HG03108 (cell line): Measurements from ENCODE around the gene CTSL.

Source experiments
- ATAC-seq: cut with Tn5 transposase; IDR thresholded peaks from one replicate; pipeline ENCODE4 v1.9.1; 2021; ENCODE audit warnings: moderate library complexity; ENCODE audit not compliant: unreplicated experiment

Gene CTSL

DNA sequence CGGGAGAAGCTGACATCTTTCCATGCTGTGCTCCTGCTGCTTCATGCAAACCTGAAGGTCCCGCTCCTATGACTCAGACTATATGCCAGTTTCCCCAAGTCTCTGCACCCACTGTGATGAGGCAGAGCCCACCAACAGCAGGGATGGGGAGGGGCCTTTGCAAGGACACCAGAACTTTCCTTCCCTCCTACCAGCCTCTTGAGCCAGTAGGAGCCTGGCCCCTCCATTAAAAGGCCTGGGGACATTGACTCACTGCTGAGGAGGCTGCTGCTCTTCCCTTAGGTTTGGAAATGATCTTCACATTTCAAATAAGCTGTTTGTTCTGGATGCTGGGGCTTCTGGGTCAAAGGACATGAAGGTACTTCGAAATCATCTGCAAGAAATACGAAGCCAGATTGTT, 26.1 kb upstream of the CTSL start:
- ATAC-seq: no peak

DNA sequence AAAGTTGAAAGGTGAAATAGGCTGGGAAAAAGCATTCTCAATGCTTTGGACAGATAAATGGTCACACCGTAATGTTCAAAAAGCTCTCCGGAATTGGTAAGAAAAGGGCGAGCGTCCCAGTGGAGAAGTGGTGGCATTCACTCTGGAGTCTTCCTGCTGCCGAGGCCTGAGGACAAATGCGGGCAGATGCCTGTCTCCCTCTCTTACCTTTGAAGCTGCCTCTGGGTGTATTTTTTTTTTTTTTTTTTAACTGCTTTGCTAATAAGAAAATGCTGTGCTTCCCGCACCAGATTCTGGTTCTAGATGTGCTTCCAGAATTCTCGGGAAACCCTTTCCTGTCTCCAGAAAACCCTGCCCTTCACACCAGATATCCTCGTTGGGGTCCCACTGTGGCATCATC, 24.4 kb upstream of the CTSL start:
- ATAC-seq: no peak

DNA sequence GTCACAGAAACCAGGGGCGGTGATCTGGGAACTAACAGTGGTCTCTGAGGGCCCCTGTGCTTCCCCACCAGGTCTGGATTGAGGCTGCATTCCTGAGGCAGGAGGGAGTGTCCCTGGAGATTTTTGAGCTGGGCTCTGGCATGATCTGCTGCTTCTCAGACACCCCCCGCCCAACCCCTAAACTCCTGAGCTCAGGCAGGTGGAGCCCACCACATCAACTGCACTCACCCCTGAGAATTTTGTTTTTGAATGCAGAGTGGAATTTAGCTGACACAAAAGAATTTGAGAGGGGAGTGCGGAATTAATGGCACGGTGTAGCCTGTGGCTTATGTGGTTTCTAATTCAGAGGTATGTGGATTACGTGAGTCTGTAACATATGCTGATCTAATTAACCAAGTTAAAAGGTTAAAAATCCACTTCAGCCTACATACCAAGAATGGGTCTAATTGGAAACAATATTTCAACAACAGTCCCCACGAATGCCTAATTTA, 23.9 kb upstream of the CTSL start:
- ATAC-seq: no peak

DNA sequence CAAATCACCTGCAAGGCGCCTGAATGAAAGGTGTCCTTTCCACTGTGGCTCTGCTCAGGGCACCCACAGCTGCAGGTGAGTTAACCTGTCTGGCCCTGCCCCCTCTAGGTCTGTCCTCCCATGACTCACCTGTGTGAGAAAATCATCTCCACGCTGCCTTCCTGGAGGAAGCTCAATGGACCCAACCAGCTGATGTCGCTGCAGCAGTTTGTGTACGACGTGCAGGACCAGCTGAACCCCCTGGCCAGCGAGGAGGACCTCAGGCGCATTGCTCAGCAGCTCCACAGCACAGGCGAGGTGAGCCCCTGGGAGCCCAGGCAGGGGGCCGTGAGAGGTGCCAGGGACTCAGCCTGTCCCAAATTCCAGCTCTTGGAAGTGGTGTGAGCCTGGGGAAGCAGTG, 23.0 kb upstream of the CTSL start:
- ATAC-seq: no peak

DNA sequence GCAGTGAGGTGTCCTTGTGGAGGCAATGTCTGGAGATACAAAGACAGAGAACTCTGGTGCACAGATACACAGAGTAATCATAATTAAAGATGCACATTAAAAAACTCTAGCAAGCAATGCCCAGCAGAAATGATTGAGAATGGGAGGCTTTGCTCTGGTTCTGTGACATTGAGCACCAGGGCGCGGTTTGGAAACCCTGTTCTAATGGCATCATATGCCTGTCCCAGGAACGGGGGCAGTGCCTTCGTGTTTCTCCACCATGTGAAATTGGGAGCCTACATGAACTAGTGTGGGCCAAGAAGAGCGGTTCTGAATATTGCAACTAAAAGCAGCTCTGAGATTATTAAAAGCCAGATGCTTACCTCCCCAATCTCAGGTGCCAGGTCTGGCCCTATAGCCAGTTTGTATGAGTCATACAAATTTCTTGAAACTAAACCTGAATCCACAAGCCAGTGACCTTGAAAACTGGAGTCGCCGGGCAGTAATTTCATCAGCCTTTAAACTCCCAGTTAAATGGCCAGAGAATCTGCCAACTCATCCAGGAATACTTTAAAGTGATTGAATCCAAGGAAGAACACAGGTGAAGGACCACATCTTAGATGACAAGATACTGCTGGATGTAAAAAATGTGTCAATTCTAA, 22.2 kb upstream of the CTSL start:
- no peak for ATAC-seq

DNA sequence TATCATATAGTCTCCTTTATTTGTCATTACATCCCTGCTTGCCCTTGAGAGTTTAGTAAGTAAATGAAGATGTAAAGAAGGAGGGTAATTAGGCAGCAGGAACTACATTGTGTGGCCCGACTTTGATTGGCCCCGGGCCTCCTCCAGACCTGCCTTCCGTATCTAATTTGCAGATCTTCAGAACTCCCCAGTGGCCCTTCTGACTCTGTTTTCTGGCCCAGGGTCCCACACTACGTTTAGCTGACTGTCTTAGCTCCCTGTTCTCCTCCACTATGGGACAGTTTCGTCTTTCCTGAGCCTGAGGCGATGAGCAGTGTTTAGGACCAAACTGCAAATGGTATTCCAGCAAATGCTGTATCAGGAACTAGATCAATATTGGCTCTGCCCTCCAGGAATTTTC, 21.6 kb upstream of the CTSL start:
- no peak for ATAC-seq

DNA sequence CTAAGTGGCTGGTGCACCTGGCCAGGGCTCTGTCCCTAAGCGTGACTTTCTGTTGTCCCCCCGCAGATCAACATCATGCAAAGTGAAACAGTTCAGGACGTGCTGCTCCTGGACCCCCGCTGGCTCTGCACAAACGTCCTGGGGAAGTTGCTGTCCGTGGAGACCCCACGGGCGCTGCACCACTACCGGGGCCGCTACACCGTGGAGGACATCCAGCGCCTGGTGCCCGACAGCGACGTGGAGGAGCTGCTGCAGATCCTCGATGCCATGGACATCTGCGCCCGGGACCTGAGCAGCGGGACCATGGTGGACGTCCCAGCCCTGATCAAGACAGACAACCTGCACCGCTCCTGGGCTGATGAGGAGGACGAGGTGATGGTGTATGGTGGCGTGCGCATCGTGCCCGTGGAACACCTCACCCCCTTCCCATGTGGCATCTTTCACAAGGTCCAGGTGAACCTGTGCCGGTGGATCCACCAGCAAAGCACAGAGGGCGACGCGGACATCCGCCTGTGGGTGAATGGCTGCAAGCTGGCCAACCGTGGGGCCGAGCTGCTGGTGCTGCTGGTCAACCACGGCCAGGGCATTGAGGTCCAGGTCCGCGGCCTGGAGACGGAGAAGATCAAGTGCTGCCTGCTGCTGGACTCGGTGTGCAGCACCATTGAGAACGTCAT, 19.7 kb upstream of the CTSL start:
- ATAC-seq: no peak

DNA sequence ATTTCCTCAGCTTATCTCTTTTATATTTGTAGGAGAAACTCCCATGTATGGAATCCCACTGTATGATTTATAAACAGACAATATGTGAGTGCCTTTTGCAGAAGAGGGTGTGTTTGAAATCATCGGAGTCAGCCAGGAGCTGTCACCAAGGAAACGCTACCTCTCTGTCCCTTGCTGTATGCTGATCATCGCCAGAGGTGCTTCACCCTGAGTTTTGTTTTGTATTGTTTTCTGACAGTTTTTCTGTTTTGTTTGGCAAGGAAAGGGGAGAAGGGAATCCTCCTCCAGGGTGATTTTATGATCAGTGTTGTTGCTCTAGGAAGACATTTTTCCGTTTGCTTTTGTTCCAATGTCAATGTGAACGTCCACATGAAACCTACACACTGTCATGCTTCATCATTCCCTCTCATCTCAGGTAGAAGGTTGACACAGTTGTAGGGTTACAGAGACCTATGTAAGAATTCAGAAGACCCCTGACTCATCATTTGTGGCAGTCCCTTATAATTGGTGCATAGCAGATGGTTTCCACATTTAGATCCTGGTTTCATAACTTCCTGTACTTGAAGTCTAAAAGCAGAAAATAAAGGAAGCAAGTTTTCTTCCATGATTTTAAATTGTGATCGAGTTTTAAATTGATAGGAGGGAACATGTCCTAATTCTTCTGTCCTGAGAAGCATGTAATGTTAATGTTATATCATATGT, 18.0 kb upstream of the CTSL start:
- no peak for ATAC-seq

DNA sequence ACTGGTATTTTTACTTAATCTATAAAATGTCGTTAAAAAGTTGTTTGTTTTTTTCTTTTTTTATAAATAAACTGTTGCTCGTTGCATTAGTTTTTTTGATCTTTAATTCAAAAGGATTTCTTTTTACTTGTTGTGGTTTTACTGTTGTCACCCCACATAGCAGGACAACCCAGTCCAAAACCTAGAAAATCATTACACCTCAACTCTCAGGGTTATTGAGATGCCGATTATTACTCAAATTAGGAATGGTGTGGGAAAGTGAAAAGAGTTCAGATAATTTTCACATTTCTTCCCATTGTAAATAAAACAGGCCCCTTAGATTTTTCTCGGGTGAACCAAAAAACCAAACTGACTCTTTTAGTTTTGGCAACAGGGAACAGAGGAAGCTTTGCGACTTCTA, 17.4 kb upstream of the CTSL start:
- ATAC-seq: no peak

DNA sequence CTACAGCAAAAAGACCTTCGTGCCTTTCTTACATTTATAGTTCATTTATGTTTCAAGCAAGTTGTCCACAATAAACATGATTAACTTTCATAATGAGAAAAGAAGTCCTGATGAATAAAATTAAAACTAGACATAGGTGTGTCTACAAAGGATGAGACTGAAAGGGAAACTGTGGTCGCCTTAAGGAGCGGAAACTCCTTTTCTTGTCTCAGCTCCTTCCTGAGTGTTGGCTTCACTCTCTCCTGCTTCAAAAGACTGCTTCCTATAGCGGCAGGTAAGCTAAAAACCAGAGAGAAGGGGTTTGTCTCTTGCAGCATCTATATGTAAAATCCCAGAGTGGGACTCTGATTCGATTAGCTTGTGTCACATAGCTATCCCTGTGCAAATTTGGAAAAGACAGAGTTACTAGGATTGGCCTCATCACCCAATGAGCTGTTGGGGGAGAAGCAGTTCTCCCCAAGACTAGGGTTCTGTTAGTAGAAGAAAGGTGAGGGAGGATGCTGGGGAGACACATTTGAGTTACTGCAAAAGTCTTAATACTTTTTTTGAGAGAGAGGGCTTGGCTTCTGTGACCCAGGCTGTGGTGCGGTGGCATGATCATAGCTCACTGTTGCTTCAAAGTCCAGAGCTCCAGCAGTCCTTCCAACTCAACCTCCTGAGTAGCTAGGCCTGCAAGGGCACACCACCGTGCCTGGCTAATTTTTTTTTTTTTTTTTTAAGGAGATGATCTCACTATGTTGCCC, 16.8 kb upstream of the CTSL start:
- ATAC-seq: no peak

DNA sequence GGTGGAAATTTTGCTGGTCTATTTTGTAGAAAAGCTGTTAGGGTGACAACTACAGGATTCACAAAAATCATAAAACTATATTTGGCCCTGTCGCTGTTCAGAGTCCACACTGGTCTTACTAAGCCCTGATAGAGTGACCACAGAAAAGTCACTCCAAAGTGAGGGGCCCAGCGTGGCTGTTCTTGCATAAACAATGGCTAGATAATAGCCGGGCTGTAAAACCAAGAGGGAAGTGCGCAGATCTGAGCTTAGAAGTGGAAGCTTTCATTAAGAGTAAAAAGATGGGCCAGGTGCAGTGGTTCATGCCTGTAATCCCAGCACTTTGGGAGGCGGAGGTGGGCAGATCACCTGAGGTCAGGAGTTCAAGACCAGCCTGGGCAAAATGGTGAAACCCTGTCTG, 15.5 kb upstream of the CTSL start:
- ATAC-seq: no peak

DNA sequence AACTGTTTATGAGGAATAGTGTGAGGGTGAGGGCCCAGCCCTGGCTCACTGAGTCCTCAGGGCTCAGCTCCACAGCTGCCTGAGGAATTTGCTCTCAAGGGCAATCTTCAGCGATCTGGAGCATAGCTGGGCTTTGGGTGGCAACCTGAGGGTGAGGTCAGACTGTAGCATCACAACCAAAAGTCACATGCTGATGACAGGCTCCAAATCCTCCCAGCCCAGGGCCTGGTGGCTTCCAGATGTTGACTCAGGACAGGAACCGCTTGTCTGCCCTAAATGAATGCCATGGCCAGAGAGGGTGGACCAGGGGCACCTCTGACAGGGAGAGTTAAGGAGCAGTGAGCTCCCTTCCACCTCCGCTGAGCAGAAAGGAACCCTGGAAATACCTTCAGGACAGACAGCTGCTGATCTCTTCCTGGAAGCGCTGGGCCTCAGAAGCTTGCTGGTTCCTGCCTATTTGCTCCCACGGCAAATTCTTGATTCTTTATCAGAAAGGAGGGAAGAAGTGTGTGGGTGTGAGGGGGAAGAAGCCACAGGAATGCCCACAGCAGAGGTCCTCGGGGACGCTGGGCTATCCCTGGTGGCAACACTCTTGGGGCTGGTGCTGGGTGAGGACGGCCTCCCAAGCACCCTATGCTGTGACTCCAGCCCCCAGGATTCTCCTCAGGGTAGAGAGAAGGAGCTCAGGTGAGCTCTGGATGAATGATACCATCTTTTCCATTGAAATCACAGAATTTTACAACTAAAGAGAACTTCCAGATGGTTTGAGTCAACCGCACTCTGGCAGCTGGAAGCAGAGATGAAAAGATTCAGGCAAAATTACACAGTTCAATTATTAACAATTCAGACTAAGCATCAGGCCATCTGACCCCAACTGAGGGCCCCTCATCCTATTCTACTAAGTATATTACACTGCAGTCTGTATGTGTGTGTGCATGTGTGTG, 13.8 kb upstream of the CTSL start:
- ATAC-seq: no peak

DNA sequence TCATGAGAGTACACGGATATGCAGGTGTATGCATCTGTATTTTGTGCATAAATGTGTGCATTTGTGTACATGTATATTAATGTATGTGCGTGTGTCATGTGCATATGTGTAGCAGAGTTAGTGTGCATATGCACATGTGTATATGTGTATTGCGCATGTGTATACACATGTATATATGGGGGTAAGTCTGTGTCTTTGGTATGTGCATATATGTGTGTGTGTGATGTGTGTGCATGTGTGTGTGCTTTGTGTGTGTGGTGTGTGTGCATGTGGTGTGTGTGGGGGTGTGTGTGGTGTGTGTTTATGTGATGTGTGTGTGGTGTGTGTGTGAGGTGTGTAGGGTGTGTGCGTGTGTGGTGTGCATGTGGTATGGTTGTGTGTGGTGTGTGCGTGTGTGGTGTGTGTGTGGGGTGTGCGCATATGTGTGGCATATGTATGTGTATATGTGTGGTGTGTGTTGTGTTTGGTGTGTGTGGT, 13.1 kb upstream of the CTSL start:
- no peak for ATAC-seq

DNA sequence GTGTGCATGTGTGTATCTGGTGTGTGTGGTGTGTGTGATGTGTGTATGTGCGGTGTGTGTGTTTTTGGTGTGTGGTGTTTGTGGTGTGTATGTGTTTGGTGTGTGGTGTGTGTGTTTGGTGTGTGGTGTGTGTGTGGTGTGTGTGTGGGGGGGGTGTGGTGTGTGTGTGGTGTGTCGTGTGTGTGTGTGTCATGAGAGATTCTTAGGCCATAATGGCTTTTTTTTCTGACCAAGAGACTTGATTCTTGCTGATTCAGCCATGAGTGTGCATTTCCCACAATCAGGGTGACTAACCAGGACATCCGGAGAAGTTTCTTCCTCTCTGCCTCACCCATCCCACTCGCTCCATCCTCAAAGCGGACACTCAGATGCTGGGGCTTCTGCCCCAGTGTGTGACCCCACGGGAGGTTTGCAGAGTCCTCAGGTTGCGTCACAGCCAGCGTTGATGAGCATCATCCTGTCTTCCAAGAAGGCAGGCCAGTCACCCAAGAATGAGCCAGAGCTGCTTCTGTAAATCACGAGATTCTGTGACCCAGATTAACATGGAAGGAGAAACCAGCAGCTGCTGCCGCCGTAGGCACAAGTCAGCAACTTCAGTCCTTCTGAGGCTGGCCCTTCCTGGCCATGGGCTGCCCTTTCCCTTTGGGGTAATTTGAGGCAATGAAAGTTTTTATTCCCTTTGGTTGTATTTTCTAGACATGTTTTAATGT, 12.5 kb upstream of the CTSL start:
- no peak for ATAC-seq

DNA sequence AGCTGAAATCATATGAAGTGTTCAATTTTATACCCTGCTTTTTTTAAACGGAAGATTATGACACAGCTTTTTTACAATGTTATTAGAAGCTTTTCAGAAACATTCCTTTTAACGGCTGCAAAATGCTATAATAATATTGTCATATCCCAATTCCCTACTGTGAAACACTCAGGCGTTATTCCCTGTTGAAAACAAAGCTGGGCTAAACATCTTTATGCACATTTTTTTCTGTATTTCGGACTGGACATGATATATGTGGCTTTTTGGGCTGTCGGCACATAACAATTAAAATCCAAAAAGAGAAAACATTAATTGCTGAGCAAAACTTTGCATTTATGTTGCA, 12.0 kb upstream of the CTSL start:
- ATAC-seq: no peak

DNA sequence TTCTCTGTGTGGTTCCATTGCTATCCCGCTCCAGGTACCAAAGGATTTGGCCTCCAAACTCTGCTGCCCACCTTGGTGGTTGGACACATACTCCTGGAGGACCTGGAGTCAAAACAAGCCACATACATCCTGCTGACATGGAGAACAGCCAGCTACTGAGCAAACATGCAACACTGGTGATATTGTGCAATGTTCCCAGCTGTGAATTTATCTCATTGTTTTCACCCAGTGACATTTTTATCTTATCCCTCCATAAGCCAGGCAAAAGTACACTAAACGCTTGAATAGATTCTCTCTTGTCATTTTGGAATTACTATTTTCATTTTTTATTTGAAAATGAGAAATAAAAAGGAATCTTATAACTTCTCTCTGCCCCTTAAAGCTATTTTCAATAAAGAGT, 11.1 kb upstream of the CTSL start:
- ATAC-seq: no peak

DNA sequence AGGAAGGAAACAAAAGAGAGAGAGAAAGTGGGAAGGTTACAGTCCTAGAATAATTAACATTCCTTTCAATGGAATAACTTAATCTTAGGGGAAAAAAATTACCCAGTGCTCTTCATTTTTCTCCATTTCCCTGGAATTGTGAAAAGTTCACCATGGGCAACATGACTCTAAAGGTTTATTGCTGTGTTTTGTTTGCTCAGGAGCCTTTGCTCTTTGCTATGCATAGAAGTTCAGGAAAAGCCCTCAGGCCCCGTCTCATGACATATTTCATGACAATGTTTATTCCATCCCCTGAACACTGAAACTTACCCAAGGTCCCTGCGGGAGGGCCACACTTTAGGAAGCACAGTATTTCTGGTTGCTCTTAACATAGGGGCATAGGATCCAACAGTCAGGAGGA, 9.8 kb upstream of the CTSL start:
- ATAC-seq: no peak

DNA sequence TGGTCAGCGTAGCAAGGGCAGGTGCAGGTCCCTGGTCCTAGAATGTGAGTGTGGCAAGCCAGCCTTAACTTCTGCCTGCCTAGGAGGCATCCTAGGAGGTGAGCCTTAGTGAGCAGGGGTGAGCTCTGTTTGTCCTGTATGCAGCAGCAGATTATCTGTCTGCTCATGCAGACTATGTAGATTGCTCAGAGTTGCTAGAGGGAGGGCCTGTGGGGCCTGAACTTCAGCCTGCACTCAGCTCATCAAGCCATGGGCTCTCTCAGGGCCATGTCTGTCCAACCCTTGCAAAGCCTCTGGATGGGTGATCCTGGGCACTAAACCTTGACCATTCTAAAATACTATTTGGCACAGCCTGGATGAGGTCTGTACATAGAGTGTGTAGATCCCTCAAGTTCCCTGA, 8.5 kb upstream of the CTSL start:
- ATAC-seq: no peak

DNA sequence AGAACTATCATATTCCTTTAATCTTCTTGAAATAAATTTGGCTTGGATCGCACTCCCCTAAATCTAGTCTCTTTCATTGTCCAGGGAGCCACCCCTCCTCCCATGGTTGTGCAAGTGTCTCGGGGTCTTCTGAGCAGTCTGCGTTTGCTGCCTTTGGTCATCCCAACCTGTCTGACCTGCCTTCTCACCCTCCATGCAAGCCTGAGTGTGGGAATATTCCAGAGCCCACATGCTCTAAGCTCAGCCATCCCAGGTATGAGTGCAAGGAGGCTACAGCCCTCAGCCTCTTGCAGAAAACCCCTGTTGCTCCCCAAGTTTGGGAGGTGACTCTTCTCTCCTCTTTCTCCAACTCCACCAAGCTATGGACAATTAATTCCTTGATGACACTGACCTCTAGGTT, 7.7 kb upstream of the CTSL start:
- ATAC-seq: no peak
